ENCODE results near the gene SYT15B.
A peak's percentile ranks its signal among the peaks of the same experiment; 100 is the strongest.
"Not testable (repeated sequence)": the region's sequence is repeated elsewhere in the genome, so short reads cannot be mapped to it uniquely, and the experiment has no call there.

Gene SYT15B

DNA sequence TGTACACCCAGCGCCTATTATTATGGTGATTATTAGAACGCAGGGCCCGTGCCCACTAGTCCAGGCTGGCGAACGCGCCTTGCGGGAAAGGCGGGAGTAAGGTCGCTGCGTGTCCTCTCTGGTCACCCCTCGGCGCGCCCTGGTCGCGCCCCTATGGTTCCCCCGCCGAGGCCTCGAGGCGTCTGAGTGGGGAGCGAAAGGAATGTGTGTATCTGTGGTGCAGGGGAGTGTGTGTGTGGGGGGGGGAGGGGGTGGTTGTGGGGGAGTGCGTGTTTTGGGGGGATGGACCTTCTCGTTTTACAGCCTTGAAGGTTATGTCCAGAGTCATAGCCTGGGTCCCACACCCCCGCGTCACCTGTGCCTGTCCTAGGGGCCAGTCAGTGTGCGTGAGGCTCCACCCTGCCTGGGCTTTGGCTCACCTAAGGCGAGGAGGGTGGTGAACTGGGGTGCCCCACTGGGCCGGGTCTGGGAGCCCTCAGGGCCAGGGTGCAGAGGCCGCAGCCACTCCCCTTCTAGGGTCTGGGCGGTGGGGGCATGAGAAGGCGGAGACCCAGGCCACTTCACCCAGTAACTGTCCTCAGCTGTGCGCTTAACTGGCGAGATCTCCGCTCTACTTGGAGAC is at the start of gene SYT15B:
TSS of gene SYT15B (minus strand) at position 39 of the 622 bp plus-strand sequence. CDS start 952 bp downstream, outside the sequence.
- not testable (repeated sequence) for DNase-seq

DNA sequence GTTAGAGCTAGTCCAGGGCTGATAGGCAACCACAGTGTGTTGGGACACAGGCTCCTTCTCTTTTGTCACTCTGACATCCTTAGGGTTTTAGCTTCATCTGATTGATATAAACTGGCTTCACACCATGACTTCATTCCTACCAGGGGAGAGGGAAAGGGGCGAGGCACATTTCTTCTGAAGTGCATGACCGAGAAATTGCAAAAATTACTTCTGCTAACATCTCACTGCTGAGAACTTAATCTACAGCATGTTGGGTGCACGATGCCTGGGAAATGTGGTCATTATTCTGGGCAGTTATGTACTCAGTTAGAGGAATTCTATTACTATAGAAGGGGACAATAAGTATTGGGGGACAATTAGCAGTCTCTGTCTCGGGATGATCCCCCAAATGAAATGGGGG is 16.2 kb upstream of the SYT15B start:
- not testable (repeated sequence) for DNase-seq

- peak; percentile 77 to 81 for DNase-seq
Observed at GRCh38 chr10:47775361-47776231, 12.2 kb upstream of the SYT15B start.

DNA sequence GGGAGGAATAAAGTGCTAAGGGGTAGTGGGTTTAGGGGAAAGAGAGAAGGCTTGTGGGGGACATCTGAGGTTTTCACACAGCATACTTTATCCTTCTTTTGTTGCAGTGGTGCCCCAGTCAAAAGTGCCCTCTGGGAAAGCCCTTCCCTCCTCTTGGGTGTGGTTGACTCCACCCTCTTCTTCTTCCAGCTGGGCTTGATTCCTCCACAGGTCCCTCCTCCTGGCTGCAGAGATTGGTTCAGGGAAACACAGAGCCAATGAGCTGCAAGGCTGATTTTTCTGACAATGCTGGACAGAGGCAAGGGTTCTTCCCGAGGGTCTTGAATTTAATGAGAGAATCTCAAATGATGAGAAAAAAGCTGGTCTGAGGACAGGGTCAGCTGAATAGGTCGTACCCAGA is 7.4 kb upstream of the SYT15B start:
- DNase-seq, result not testable (repeated sequence)

GRCh38 chr10:47768578-47769115 is 5.3 kb upstream of the SYT15B start:
- not testable (repeated sequence) for DNase-seq

DNA sequence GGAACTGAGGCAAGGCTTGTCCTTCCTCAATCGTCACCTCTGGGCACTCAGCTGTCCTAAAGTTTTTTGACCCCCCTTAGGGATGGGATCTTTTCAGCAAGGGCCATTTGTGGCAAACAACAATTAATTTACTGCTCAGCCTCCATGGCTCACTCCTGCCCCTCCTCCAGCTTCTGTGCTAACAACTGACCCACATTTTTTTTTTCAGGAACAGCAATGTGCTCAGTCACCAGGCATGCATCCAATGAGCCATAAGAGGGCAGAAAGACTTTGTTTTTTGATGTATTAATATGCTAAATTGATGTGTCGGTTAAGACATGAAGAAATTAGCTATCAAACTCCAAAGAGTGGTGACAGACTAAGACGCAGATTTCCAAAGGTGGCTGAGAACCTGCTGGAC is 4.7 kb upstream of the SYT15B start:
- DNase-seq, result not testable (repeated sequence)

- not testable (repeated sequence) for DNase-seq
Observed at GRCh38 chr10:47767236-47767635, 3.8 kb upstream of the SYT15B start.

DNA sequence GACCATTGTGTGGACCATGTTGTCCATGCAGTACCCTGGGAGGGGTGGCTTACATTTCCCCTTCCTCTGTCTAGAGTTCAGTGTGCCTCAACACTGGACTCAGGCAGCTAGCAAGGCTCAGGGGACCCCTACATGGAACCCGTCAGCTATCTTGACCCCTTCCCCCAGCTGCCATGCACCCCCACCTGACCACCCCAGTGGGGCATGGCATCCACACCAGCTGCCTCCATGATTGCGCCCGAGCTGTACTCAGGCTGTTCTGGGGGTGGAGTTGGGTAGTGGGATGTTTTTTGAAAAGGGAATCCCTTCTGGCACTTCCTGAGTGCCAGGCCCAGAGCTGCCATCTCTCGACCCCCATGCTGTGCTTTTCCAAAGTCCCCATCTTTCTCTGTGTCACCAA is 1.8 kb upstream of the SYT15B start:
- DNase-seq, result not testable (repeated sequence)

- not testable (repeated sequence) for DNase-seq
Observed at GRCh38 chr10:47762674-47763553, 478 bp downstream of the SYT15B start.

- not testable (repeated sequence) for DNase-seq
Observed at GRCh38 chr10:47758855-47759254, 4.5 kb downstream of the SYT15B start.

DNA sequence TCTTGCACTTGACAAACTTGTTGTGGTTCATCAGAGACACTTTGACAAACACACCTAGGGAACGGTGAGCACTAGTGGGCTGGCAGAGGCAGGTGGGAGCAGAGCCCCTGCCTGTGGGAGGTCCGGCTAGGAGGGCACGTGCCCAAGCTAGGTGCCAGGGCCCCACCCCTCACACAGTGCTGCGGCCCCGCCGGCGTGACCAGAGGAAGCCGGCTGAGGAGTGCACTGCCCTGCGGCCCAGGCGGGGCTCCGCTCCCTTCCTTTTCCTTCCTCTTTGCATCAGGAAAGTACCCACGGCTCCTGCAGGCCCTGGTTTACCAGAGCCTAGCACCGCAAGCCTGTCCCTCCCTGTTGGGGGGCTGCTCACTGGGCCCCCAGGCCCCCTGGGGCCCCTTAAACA is 7.2 kb downstream of the SYT15B start:
- not testable (repeated sequence) for DNase-seq

GRCh38 chr10:47753871-47754270 is 9.5 kb downstream of the SYT15B start:
- DNase-seq, result not testable (repeated sequence)

DNA sequence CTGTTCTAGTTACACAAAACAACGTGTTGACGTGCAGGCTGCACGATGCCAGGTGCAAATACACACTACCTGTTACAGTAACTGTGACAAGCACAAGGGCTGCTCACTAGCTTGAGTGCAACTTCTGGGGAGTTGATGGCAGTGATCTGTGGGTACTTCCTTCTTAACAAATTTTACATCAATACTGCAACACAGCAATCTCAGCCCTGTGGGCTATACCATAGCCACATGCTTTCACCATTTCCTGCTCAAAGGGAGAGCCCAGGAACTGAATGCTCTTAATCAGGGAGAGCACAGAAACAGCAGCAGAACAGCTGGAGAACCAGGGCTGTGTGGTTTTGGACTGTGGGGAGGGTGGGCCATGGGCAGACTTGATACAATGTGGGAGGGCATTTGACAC is 10.2 kb downstream of the SYT15B start:
- not testable (repeated sequence) for DNase-seq

DNA sequence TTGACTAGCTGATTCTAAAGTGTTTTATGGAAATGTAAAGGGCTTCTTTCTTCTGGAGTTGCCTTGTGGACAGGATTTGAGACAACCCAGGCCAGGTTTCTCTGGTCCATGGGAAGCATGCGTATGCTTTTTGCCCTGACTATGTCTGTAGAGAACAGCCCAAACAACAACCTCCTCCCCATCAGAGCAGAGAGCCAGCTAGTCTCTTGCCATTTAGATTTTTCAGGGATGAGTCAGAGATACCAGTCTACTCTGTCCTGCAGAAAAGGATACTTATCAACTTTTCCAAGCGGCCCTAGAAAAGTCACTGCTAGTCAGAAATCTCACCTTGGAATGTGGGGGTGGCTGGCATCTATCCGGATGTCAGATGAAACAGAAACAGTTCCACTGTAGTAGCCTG is 11.6 kb downstream of the SYT15B start:
- DNase-seq, result not testable (repeated sequence)

DNA sequence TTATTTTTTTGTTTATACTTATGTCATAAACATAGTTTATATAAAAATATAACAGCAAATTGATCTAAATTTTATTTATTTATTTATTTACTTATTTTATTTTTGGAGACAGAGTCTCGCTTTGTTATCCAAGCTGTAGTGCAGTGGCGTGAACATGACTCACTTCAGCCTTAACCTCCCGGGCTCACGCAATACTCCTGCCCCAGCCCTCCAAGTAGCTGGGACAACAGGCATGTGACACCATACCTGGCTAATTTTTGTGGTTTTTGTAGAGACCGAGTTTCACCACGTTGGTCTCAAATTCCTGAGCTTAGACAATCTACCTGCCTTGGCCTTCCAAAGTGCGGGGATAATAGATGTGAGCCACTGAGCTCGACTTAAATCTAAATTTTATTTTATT is 13.0 kb downstream of the SYT15B start:
- DNase-seq, result not testable (repeated sequence)

- DNase-seq, result not testable (repeated sequence)
Observed at GRCh38 chr10:47746780-47747376, 16.5 kb downstream of the SYT15B start.

DNA sequence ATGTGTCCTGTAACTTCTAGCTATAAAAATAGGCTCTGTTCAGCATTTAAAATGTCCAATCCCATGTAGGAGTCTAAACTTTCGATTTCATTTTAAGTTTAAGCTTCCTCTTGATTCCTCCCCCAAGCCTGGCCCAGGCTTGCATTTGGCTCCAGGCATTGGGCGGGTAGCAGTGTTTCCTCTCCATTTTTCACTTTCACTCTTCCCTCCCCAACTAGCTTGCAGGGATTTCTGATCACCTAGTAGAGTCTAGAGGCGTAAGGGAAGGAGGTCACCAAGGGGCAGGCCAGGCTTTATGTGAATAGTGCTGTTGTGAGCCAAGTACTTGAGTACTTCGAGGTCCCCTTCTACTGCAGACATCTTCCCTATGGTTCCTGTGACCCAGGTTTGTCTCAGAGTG is 18.5 kb downstream of the SYT15B start:
- DNase-seq, result not testable (repeated sequence)

GRCh38 chr10:47743611-47744550 is 19.5 kb downstream of the SYT15B start:
- DNase-seq, result not testable (repeated sequence)

- DNase-seq, result not testable (repeated sequence)
Observed at GRCh38 chr10:47740868-47741267, 22.5 kb downstream of the SYT15B start.

DNA sequence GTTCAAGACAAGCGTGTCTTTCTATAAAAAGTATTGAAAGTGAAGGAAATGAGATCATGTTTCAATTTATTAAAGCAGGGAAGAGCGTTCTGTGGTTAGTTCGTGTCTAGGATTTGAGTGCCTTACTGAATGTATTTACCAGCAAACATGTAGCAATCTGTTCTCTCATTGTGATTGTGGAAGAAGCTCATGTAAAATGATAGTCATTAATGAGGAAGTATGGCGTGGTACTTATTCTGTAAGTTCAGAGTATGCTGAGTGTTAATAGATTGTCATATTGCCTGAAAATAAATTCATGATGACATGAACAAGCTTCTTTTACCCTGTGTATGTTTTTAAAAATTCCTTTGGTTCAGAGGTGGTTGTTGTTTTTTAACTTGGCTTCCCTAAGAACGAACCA is 32.5 kb downstream of the SYT15B start:
- DNase-seq, result not testable (repeated sequence)

- DNase-seq, result not testable (repeated sequence)
Observed at GRCh38 chr10:47725740-47726139, 37.7 kb downstream of the SYT15B start.
